Stimulated activated CD4-positive, alpha-beta T cell treated with anti-CD3 and anti-CD28 coated beads, Interleukin-4, amount 100 ng/mL, for 48 hours (primary cell): ENCODE data around the gene ACVR1C.
"Not testable (repeated sequence)": the region's sequence is repeated elsewhere in the genome, so short reads cannot be mapped to it uniquely, and the experiment has no call there.

ENCODE experiments used
- DNase-seq, 2 donors: peaks; one replicate each; pipeline ENCODE4 v3.0.0-alpha.2; 2020; ENCODE audit warnings: low read depth in 2 of 2

The ACVR1C gene

DNA sequence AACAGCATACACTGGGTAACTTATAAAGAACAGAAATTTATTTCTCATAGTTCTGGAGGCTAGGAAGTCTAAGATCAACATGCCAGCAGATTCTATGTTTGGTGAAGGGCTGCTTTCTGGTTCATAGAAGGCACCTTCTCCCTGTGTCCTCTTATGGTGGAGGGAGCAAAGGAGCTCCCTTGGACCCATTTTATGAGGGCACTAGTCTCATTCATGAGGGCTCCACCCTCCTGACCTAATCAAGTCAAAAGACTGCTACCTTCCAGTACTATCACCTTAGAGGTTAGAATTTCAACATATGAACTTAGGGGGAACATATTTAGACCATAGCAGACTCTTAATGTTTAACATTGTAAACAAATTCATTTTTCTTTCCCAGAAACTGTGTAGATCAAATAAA, 54.5 kb downstream of the ACVR1C start:
- no peak for DNase-seq

DNA sequence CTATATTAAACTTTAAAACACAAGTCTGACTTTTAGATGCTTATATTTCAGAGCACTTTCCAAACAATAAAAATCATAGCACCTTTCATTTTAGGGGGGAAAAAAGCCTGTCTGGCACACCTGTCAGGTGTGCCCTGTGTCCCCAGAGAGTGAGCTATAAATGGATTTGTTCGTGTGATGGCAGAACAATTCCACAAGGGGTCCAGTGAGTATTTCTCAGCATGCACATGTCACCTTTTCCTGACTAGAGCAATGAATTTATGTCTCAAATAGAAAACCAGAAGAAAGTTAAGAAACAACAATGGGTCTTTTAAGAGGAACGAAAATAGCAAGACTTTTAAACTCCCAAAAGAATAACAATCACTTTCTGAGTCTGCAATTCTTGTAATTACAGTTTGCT, 55.9 kb downstream of the ACVR1C start:
- no peak for DNase-seq

- not testable (repeated sequence) for DNase-seq
These were observed 62.0 kb downstream of the ACVR1C start for GRCh38 chr2:157566623-157567022.

DNA sequence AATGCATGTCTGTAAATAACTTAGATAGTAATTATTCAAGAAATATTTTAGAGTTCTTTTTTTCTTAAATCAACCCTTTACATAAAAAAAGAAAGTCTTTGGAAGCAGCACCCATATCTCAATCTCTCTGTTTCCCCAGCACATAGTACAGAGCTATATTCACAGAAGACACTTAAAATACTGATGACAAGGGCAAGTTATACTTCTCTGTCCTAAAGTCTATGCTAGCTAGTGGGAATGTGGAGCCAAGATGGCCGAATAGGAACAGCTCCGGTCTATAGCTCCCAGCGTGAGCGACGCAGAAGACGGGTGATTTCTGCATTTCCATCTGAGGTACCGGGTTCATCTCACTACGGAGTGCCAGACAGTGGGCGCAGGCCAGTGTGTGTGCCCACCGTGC, 62.6 kb downstream of the ACVR1C start:
- not testable (repeated sequence) for DNase-seq

- no peak for DNase-seq
These were observed 63.1 kb downstream of the ACVR1C start for GRCh38 chr2:157565550-157565949.

- DNase-seq = no peak
These were observed 68.8 kb downstream of the ACVR1C start for GRCh38 chr2:157559890-157560289.

DNA sequence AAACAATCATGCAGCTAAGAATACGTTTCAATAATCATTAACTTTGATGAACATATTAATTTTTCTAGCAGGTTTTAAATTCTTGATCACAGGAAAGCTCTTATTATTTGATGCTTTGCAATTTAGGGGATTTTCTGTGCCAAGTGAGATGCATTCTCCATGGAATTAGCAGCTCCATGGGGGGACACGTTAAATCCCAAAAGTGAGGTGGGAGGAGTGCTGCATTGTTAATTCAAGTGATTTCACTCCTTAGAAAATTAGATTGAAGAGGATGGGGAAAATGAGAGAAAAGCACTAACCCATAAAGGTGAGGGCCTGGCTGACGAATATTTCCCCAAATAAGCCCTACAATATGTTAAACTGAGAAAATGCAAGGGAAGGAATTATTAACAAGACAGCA, 69.2 kb downstream of the ACVR1C start:
- no peak for DNase-seq

- no peak for DNase-seq
These were observed 69.6 kb downstream of the ACVR1C start for GRCh38 chr2:157559061-157559460.

DNA sequence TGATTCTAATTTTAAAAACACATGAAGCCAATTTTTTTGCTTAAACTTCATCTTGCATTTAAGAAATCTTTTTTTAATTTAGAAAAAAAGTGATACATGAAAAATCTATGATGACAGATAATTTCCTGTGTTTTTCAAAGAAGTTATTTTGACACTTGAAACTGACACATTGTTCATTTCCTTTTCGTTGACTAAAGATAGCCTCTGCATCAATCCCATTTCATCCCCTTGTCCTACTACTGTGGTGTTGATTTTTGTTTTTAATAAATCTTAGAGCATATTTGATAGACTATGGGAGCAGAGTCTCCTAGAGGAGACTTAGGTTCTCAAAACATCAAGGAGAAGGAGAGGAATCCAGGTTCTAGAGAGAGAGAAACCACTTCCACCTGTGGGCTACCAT, 70.9 kb downstream of the ACVR1C start:
- DNase-seq = no peak

DNA sequence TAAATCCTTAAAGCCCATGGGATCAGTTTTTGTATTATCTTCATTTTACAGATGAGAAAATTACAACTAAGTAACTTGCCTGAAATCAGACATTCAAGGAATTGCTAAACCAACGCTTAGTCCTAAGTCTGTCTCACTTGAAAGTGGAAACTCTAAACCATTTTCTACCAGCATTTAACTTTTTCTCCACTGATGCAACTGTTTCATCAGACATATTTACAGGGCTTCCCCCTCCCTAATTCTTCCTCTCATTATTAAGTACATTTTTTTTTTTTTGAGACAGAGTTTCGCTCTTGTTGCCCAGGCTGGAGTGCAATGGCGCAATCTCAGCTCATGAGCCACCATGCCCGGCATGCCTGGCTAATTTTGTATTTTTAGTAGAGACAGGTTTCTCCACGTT, 88.6 kb downstream of the ACVR1C start:
- DNase-seq = no peak

- DNase-seq = no peak
These were observed 90.6 kb downstream of the ACVR1C start for GRCh38 chr2:157538064-157538463.

DNA sequence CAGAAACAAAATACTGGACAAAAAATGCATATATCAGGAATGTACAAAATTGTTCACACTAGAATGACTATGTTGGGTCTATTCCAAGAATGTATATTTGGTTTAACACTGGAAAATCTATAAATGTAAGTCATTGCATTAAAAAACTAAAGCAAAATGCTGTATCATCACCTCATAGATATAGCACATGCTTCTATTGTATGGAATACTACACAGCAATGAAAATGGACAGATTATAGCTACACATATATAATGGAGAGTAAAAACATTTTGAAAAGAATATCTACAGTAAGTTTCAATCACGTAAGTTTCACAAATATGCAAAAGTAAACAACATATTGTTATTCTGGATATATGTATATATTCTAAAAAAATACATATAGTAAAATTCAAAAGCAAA, 91.8 kb downstream of the ACVR1C start:
- no peak for DNase-seq

GRCh38 chr2:157528963-157529751, 99.5 kb downstream of the ACVR1C start:
- DNase-seq = no peak

DNA sequence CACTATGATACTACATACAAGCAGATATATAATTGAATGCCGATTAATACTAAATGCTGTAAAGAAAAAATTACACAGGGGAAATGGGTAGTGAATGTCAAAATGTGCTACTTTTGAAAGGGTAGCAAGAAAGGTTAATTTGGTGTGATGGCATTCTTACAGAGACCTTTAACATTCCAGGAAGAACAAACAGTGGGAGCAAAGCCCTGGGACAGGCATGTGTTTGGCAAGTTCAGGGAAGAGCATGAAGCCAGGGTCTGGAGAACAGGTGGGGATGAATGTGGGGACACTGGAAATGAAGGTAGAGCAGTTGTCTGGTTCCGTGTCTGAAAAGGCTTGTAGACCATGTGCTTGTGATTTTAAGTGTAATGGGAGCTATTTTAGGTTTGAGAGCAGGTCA, 102.6 kb downstream of the ACVR1C start:
- DNase-seq = no peak

GRCh38 chr2:157523270-157524247, 105.1 kb downstream of the ACVR1C start:
- no peak for DNase-seq

- DNase-seq = not testable (repeated sequence)
These were observed 113.7 kb downstream of the ACVR1C start for GRCh38 chr2:157514966-157515365.

DNA sequence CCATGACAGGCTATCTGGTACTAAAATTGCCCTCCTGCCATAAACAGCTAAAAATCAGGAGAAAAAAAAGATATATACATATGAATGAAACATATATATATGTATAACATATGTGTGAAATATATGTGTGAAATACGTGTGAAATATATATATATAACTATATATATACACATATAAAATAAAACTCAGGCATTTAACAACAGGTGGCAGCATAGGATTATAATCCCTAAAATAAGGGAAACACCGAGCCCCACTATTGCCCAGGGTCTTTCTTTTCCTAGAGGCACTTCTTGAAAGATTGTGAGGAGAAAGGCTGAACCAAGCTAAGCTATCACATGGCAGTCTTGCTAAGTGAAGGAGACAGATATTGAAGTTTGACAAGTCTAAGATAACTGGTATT, 118.9 kb downstream of the ACVR1C start:
- no peak for DNase-seq

DNA sequence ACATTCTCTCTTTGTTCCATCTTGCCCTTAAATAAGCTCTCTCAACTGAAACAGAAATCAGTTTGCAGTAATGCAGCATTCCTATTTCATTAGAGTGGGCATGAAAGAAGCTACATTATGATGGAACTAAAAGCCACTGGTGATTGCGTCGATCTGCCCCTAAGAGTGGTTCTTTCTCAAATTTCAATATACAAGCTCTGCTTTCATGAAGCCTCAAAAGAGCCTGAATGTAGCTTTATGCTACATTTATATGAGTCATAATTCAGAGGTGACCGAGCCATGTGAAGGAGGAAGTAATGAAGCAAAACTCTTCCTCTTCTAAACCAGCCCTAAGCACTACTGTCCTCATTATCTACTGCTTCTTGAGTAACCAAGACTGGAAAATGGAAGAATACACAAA, 120.0 kb downstream of the ACVR1C start:
- DNase-seq = no peak

DNA sequence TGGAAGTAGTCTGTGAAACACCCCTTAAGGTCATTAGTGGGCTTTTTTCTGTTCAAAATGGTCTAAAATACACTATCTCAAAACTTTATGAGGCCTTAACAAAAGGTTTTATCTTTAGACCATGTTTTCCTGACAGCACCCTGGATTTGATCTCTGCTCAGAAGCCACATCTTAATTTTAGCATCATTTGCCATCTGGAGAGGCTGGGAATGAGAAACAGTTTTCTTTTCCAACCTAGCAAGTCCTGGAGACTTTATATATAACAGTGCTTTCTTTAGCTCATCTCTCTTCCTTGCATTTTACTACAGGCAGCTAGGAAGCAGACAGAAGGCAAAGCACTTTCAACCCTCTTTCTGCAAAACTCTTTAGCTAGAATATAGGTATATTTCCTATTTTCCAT, 122.1 kb downstream of the ACVR1C start:
- no peak for DNase-seq

- no peak for DNase-seq
These were observed 124.0 kb downstream of the ACVR1C start for GRCh38 chr2:157504623-157505022.

- no peak for DNase-seq
These were observed 127.6 kb downstream of the ACVR1C start for GRCh38 chr2:157501026-157501425.

DNA sequence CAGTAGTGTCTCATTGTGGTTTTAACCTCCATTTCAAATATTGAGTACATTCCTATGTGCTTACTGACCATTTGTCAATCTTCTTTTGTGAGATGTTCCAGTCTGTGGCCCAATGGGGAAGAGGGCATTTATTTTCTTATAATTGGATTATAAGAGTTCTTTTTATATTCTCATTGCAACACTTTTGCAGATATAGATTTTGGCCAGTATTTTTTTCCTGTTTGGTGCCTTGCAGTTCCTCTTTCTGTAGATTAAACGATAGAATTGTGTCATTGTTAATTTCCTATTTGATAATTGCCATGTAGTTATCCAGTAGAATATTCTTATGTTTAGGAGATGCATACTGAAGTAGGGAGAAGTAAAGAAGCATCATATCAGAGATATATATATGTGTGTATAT, 128.3 kb downstream of the ACVR1C start:
- no peak for DNase-seq

DNA sequence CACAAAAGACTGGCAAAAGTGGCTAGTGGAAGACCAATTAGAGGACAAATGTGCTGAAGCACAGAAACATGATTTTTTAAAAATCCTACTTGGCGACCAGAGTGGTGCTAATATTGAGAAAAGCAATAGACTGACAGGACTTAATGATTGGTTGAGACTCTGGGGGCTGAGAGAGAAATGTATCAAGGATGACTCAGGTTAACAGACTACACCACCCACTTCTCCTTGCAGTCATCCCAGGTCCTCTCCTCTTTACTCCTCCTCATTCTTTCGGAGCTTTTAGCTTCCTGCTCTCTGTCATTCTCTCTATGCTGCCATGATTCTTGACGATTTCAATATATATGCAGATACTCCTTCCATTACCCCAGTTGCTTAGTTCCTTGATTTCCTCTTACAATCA, 130.2 kb downstream of the ACVR1C start:
- DNase-seq = no peak
